NB4 (cell line): ENCODE data around the gene TEKTIP1.

Experiments
- CTCF ChIP-seq: IDR thresholded peaks from one replicate; pipeline ENCODE4 v1.5.1; 2012; ENCODE audit warnings: low read depth, low read length
- MAX ChIP-seq: IDR thresholded peaks from 2 replicates; pipeline ENCODE4 v1.6.1; 2011; ENCODE audit warnings: low read depth, low read length
- POLR2A ChIP-seq: IDR thresholded peaks from 2 replicates; pipeline ENCODE4 v1.6.1; 2011; ENCODE audit warnings: mild to moderate bottlenecking; ENCODE audit not compliant: insufficient read length; ENCODE audit errors: extremely low read depth

- TF ChIP-seq POLR2A (no peak), CTCF (no peak), MAX (no peak)
Observed at GRCh38 chr19:3573858-3574637, 35.1 kb downstream of the TEKTIP1 start.
